ENCODE results near the gene TMPRSS11A.
A peak's percentile ranks its signal among the peaks of the same experiment; 100 is the strongest.

TMPRSS11A gene

GRCh38 chr4:67911638-67912037 lies 51.7 kb downstream of the TMPRSS11A start:
- no peak for DNase-seq (ENCODE audit: low spot score)

GRCh38 chr4:67911141-67911540 lies 52.2 kb downstream of the TMPRSS11A start:
- no peak for DNase-seq (ENCODE audit: low spot score)

- no peak for DNase-seq (ENCODE audit: low spot score)
These were observed 52.7 kb downstream of the TMPRSS11A start for GRCh38 chr4:67910585-67910905.

- DNase-seq (ENCODE audit: low spot score), result peak; percentile 5
These were observed 53.2 kb downstream of the TMPRSS11A start for GRCh38 chr4:67909905-67910584.

- no peak for DNase-seq (ENCODE audit: low spot score)
These were observed 55.6 kb downstream of the TMPRSS11A start for GRCh38 chr4:67907650-67908049.

GRCh38 chr4:67899096-67899495 lies 64.2 kb downstream of the TMPRSS11A start:
- no peak for DNase-seq (ENCODE audit: low spot score)

- no peak for DNase-seq (ENCODE audit: low spot score)
These were observed 65.6 kb downstream of the TMPRSS11A start for GRCh38 chr4:67897686-67898085.

- DNase-seq (ENCODE audit: low spot score), result no peak
These were observed 66.8 kb downstream of the TMPRSS11A start for GRCh38 chr4:67896421-67897065.

- DNase-seq (ENCODE audit: low spot score), result no peak
These were observed 68.6 kb downstream of the TMPRSS11A start for GRCh38 chr4:67894659-67895058.

- DNase-seq (ENCODE audit: low spot score), result no peak
These were observed 70.4 kb downstream of the TMPRSS11A start for GRCh38 chr4:67892905-67893304.

GRCh38 chr4:67892253-67892652 lies 71.0 kb downstream of the TMPRSS11A start:
- DNase-seq (ENCODE audit: low spot score), result no peak

GRCh38 chr4:67891645-67892044 lies 71.6 kb downstream of the TMPRSS11A start:
- DNase-seq (ENCODE audit: low spot score), result no peak

GRCh38 chr4:67886281-67886680 lies 77.0 kb downstream of the TMPRSS11A start:
- DNase-seq (ENCODE audit: low spot score), result no peak

- no peak for DNase-seq (ENCODE audit: low spot score)
These were observed 77.5 kb downstream of the TMPRSS11A start for GRCh38 chr4:67885762-67886161.

- DNase-seq (ENCODE audit: low spot score), result no peak
These were observed 78.6 kb downstream of the TMPRSS11A start for GRCh38 chr4:67884701-67885100.

- DNase-seq (ENCODE audit: low spot score), result no peak
These were observed 79.4 kb downstream of the TMPRSS11A start, which contains the start of gene TMPRSS11D for GRCh38 chr4:67883902-67884301. Gene TMPRSS11D (minus strand): TSS chr4:67884002. CDS start chr4:67883933, 69 bp downstream.

GRCh38 chr4:67883458-67883857 lies 79.8 kb downstream of the TMPRSS11A start:
- no peak for DNase-seq (ENCODE audit: low spot score)

- DNase-seq (ENCODE audit: low spot score), result no peak
These were observed 82.3 kb downstream of the TMPRSS11A start for GRCh38 chr4:67880866-67881610.

- DNase-seq (ENCODE audit: low spot score), result no peak
These were observed 83.8 kb downstream of the TMPRSS11A start for GRCh38 chr4:67879486-67879885.

- no peak for DNase-seq (ENCODE audit: low spot score)
These were observed 86.2 kb downstream of the TMPRSS11A start for GRCh38 chr4:67877086-67877485.

GRCh38 chr4:67874986-67875385 lies 88.3 kb downstream of the TMPRSS11A start:
- DNase-seq (ENCODE audit: low spot score), result no peak

- DNase-seq (ENCODE audit: low spot score), result no peak
These were observed 90.2 kb downstream of the TMPRSS11A start for GRCh38 chr4:67873116-67873515.

- DNase-seq (ENCODE audit: low spot score), result no peak
These were observed 91.4 kb downstream of the TMPRSS11A start for GRCh38 chr4:67871867-67872266.

Data from germinal center (tissue), 1 donor.